ENCODE data around the gene IFNL4.
"Not testable (repeated sequence)": the region's sequence is repeated elsewhere in the genome, so short reads cannot be mapped to it uniquely, and the experiment has no call there.

IFNL4 gene

GRCh38 chr19:39270036-39270871 is 21.6 kb upstream of the IFNL4 start:
- Mint-ChIP-seq H3K4me1 (peaks cover 11% of the 10 kb centered on the region), H3K36me3 (ENCODE audit: low read depth) (no peaks in the 10 kb centered on the region), H3K9me3 (no peaks in the 10 kb centered on the region), H3K4me3 (no peak overlapping the region), H3K27me3 (ENCODE audit: low read depth, poor library complexity) (peaks cover 74% of the 10 kb centered on the region), H3K27ac (peak overlapping the region; percentile 55)
- no peak for DNase-seq
- no peak for TF ChIP-seq CTCF (IDR thresholded peaks at IDR 0.05)

GRCh38 chr19:39269369-39269768 is 20.7 kb upstream of the IFNL4 start:
- not testable (repeated sequence) for H3K27ac Mint-ChIP-seq; H3K36me3 Mint-ChIP-seq (ENCODE audit: low read depth); H3K9me3 Mint-ChIP-seq; H3K4me3 Mint-ChIP-seq; DNase-seq
- Mint-ChIP-seq H3K27me3 (ENCODE audit: low read depth, poor library complexity) (peaks cover 78% of the 10 kb centered on the region), H3K4me1 (peaks cover 11% of the 10 kb centered on the region)

- not testable (repeated sequence) for H3K36me3 Mint-ChIP-seq (ENCODE audit: low read depth); H3K4me3 Mint-ChIP-seq
- H3K27me3 Mint-ChIP-seq (ENCODE audit: low read depth, poor library complexity): peaks cover 78% of the 10 kb centered on the region
Observed at GRCh38 chr19:39268531-39269223, 20.0 kb upstream of the IFNL4 start.

GRCh38 chr19:39268085-39268484 is 19.4 kb upstream of the IFNL4 start, which contains the start of gene IFNL2:
Gene IFNL2 (plus strand): TSS chr19:39268396. CDS start chr19:39268569, 173 bp downstream.
- peaks cover 80% of the 10 kb centered on the region for H3K27me3 Mint-ChIP-seq (ENCODE audit: low read depth, poor library complexity)
- not testable (repeated sequence) for H3K36me3 Mint-ChIP-seq (ENCODE audit: low read depth); DNase-seq; H3K9me3 Mint-ChIP-seq; H3K4me3 Mint-ChIP-seq; H3K27ac Mint-ChIP-seq
- H3K4me1 Mint-ChIP-seq: peaks cover 17% of the 10 kb centered on the region

More at GRCh38 chr19:39268531-39269223, 20.0 kb upstream of the IFNL4 start:
- H3K4me1 Mint-ChIP-seq: peaks cover 13% of the 10 kb centered on the region
- DNase-seq, H3K9me3 Mint-ChIP-seq, H3K27ac Mint-ChIP-seq: not testable (repeated sequence)

GRCh38 chr19:39265321-39265916 is 16.8 kb upstream of the IFNL4 start:
- Mint-ChIP-seq H3K4me1 (peaks cover 14% of the 10 kb centered on the region), H3K27ac (no peak overlapping the region), H3K36me3 (ENCODE audit: low read depth) (no peaks in the 10 kb centered on the region), H3K27me3 (ENCODE audit: low read depth, poor library complexity) (peaks cover 89% of the 10 kb centered on the region), H3K4me3 (no peak overlapping the region), H3K9me3 (no peaks in the 10 kb centered on the region)
- TF ChIP-seq CTCF (IDR thresholded peaks at IDR 0.05): no peak
- peak; percentile 30 for DNase-seq

GRCh38 chr19:39264306-39265290 is 15.9 kb upstream of the IFNL4 start:
- H3K36me3 Mint-ChIP-seq (ENCODE audit: low read depth): no peaks in the 10 kb centered on the region
- peaks cover 6% of the 10 kb centered on the region for H3K4me1 Mint-ChIP-seq
- DNase-seq: peak; percentile 62
- H3K27me3 Mint-ChIP-seq (ENCODE audit: low read depth, poor library complexity): peaks cover 89% of the 10 kb centered on the region
- peak overlapping the region; percentile 34 for H3K4me3 Mint-ChIP-seq
- no peak for TF ChIP-seq CTCF (IDR thresholded peaks at IDR 0.05)
- H3K27ac Mint-ChIP-seq: no peak overlapping the region
- no peaks in the 10 kb centered on the region for H3K9me3 Mint-ChIP-seq
